GF-D8 (cell line): Measurements from ENCODE around the gene RAB11FIP3.
"Not testable (repeated sequence)": the region's sequence is repeated elsewhere in the genome, so short reads cannot be mapped to it uniquely, and the experiment has no call there.

Experiments
- DNase-seq: peaks from one replicate; lab custom pipeline; 2025; lab: John Stamatoyannopoulos, UW

Gene RAB11FIP3, protein sequence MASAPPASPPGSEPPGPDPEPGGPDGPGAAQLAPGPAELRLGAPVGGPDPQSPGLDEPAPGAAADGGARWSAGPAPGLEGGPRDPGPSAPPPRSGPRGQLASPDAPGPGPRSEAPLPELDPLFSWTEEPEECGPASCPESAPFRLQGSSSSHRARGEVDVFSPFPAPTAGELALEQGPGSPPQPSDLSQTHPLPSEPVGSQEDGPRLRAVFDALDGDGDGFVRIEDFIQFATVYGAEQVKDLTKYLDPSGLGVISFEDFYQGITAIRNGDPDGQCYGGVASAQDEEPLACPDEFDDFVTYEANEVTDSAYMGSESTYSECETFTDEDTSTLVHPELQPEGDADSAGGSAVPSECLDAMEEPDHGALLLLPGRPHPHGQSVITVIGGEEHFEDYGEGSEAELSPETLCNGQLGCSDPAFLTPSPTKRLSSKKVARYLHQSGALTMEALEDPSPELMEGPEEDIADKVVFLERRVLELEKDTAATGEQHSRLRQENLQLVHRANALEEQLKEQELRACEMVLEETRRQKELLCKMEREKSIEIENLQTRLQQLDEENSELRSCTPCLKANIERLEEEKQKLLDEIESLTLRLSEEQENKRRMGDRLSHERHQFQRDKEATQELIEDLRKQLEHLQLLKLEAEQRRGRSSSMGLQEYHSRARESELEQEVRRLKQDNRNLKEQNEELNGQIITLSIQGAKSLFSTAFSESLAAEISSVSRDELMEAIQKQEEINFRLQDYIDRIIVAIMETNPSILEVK

DNA sequence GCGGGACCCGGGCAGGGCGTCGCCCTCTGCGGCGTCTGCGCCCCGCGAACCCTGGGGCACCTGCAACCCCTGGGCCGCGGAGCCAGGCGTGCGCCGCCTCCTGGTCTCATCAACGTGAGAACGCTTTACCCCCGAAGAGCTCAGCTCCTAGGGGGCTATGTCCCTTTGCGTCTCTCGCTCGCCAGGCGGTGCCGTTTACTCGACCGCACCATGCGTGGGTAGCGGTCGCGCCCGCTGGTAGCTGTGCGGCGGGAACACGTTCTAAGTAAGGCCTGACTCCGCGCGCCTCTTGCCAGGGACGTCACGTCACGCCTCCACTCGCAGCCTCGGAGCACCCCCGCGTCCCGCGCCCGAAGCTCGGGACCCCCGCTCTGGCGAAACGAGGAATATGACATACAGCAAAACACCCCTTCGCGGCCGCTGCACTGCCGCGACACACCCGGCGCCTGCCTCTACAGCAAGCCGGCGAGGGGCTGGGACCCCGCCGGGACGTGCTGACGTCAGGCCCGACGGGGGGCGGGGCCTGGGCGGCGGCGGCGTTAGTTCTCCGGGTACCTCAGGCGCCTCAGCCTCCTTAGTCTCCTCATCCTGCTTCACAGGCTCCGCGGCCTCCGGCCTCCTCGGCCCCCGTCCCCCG, at the start of gene RAB11FIP3:
TSS of gene RAB11FIP3 (plus strand) at position 568 of the 637 bp plus-strand sequence. CDS start 358 bp downstream, outside the sequence.
- DNase-seq: peak; percentile 58

DNA sequence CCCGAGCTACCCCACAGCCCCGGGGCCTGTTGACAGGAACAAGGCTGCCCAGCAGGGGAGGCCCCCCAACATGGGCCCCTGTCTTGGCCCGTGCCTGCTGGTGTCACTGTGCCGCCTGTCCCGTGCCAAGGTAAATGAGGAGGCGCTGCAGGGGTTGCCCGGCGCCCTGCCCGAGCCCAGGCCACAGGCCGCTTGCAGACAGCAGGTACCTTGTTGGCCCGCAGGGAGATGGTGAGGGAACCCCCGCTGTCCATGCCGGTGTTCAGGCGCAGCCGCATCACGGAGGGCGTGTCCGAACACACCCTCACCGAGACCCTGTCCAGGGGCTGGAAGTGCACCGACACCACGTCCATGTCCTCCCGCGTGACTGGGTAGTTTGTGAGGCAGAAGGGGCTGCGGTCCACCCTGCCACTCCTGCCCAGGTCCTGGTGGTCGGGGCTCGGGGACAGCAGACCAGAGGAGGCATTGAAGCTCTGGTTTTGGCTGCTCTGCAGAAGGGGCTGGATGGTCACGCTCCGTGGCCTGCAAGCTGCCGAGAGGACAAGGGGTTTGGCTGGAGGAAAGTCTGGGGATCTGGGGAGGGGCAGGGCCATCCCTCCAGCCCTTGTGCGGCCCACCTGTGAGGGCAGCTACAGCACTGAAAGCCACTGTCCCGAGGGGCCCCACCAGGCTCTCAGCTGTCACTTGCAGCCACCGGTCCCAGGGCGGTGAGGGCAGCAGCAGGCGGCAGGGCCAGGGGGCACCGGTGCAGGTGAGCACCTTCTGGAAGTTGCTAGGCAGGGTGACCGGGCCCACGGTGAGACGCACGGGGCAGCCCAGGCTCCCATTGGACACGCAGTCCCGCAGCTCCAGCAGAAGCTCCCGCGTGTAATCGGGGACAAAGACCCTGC, 49.3 kb upstream of the RAB11FIP3 start:
- DNase-seq: no peak

- DNase-seq: no peak
Observed at GRCh38 chr16:376817-377418, 48.5 kb upstream of the RAB11FIP3 start.

DNA sequence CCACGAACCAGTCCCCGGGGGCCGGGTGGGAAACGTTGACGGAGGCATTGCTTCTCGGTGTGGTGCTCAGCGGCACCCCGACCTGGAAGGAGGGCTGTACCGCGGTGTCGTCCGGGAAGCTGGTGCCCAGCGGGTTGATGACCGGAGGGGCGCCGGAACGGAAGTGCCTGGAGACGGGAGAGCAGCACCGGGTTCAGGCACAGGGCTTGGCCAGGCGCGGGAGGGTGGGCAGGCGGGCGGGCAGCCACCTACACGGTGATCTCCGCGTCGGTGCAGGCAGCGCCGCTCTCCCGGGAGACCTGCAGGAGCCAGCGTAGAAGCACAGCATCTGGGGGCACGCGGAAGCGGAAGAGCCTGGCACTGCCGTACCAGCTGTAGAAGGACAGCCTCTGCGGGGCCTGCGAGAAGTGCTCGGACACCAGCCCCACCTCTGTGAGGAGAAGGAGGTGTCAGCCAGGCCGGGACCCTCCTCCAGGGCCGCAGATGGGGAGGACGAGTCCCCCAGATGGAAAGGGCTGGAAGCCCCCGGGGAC, 48.0 kb upstream of the RAB11FIP3 start:
- no peak for DNase-seq

DNA sequence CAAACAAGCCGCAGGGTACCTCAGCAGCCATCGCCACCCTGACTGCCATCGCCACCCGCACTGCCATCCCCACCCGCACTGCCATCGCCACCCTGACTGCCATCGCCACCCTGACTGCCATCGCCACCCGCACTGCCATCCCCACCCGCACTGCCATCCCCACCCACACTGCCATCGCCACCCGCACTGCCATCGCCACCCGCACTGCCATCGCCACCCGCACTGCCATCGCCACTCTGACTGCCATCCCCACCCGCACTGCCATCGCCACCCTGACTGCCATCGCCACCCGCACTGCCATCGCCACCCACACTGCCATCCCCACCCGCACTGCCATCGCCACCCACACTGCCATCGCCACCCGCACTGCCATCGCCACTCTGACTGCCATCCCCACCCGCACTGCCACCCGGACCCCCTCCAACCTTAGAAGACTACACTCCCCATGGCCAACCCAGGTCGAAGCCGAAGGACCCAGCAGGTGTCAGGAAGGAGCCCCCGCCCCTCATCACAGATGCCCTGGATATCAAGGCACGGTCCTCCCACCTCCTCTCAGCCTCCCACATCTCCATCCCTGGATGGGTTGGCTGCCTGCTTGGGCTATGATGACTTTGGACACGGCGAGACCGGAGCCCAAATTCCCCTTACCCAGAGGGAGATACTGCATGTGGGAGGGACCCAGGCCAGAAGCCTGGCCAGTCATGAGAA, 47.2 kb upstream of the RAB11FIP3 start:
- DNase-seq: not testable (repeated sequence)

- no peak for DNase-seq
Observed at GRCh38 chr16:378821-379182, 46.6 kb upstream of the RAB11FIP3 start.

GRCh38 chr16:379183-379960, 46.1 kb upstream of the RAB11FIP3 start:
- DNase-seq: no peak

DNA sequence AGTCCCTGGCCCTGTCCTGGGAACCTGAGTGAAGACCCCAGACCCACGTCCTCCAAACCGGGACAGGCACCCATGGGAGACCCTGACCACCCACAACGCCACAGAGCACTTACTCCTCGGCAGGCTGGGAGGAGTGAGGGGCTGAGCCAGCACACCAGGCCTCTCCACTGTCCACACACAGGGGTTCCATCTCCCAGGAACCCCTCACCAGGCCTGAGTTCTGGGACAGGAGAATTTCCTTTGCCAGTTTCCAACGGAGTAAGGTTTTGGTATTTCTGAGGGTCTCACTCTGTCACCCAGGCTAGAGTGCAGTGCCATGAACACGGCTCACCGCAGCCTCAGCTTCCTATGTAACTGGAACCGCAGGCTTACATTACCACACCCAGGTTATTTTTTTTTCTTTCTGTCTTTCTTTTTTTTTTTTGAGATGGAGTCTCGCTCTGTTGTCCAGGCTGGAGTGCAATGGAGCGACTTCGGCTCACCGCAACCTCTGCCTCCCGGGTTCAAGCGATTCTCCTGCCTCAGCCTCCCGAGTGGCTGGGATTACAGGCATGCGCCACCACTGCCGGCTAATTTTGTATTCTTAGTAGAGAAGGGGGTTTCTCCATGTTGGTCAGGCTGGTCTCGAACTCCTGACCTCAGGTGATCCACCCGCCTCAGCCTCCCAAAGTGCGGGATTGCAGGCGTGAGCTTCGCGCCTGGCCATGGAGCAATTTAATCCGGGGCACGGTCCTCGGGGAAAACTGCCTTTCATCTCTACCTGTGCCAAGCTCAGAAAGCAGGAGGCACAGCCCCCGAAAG, 45.3 kb upstream of the RAB11FIP3 start:
- no peak for DNase-seq

GRCh38 chr16:380762-381011, 44.8 kb upstream of the RAB11FIP3 start:
- no peak for DNase-seq

GRCh38 chr16:381012-381788, 44.2 kb upstream of the RAB11FIP3 start:
- no peak for DNase-seq

- no peak for DNase-seq
Observed at GRCh38 chr16:381789-382717, 43.4 kb upstream of the RAB11FIP3 start, which contains the start of gene PGAP6. TSS of gene PGAP6 (minus strand) at chr16:381978. CDS start at chr16:381821, 157 bp downstream.

DNA sequence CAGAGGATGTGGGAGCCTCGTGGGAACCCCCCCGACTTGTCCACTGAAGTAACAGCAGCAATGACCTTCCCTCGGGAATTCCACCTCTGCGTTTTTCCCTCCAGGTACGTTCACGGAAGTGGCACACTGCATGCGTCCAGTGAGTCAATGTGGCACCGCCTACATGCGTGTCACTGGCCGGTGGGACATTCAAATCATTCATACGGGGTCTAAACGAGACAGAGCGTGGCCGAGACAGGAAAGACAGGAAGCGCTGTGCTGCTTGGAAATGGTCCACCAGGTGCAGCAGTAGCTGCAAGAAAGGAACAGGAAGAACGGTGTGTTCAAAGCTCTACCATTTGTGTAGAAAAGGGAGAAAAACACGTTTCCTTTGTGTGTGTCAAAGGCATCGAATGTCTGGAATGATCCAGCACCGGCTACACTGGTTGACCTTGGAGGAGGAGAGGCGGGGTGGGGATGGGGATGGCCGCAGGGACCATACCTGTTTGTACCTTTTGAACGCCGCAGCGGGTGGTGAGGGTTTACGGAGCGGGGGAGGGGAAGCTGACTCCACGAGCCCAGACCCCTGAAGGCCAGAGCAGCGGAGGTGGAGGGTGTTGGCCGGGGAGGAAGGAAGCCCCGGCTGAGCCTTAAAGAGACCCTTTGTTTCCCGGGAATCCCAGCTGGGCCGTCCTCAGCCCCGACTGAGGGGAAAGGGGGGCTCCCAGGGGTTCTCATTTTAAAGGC, 42.0 kb upstream of the RAB11FIP3 start:
- no peak for DNase-seq

DNA sequence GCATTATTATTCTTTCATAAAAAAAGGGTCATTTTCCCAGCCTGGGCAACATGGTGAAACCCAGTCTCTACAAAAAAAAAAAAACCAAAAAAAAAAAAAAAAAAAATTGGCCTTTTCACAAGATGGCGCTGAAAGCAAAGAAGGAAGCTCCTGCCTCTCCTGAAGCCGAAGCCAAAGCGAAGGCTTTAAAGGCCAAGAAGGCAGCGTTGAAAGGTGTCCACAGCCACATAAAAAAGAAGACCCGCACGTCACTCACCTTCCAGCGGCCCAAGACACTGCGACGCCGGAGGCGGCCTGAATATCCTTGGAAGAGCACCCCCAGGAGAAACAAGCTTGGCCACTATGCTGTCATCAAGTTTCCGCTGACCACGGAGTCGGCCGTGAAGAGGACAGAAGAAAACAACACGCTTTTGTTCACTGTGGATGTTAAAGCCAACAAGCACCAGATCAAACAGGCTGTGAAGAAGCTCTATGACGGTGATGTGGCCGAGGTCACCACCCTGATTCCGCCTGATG, 38.8 kb upstream of the RAB11FIP3 start:
- DNase-seq: no peak

DNA sequence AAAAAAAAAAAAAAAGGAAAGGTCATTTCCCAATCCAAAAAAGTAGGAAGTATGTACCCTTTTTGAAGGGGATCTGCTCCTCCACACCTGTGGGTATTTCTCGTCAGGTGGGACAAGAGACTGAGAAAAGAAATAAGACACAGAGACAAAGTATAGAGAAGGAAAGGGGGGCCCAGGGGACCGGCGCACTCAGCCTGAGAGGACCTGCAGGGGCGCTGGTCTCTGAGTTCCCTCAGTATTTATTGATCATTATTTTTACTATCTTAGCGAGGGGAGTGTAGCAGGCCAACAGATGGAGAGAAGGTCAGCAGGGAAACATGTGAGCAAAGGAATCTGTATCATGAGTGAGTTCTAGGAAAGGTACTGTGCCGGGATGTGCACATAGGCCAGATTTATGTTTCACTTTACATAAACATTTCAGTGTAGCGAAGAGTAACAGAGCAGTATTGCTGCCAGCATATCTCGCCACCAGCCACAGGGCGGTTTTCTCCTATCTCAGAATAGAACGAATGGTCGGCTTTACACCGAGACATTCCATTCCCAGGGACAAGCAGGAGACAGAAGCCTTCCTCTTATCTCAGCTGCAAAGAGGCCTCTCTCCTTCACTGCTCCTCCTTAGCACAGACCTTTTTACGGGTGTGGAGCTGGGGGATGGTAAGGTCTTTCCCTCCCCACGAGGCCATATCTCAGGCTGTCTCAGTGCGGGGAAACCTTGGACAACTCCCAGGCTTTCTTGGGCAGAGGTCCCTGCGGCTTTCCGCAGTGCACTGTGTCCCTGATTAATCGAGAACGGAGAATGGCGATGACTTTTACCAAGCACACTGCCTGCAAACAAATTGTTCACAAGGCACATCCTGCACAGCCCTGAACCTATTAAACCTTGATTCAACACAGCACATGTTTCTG, 37.4 kb upstream of the RAB11FIP3 start:
- not testable (repeated sequence) for DNase-seq

DNA sequence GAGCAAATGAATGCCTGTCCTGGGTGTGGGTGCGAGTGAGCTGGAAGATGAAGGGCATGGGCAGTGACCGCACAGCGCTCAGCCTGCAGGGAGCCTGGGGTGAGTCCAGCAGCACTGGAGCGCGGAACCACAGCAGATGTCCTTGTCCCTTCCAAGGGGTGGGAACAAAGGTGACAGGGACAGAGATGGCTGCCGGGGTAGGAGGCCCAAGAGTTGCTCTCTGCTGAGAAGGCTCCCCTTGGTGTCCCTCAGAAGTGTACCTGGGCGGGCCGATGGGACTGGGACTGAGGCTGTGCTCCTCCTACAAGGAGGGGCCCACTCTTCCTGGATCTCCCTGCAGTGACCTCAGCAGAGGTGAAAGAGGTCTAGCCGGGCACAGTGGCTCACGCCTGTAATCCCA, 36.1 kb upstream of the RAB11FIP3 start:
- DNase-seq: no peak
